WTC11 (cell line): ENCODE data around the gene ZNF598. TPM values are rescaled to one million over a fixed set of nuclear protein-coding genes. Genes with fewer than 3 reads are reported as not detected.
A peak's percentile ranks its signal among the peaks of the same experiment; 100 is the strongest.

ENCODE experiments used
- ATAC-seq: fragments of 200-7000 bp; cut with Tn5 transposase; 2 replicates; pipeline ENCODE4 v1.10.0; 2021; ENCODE audit warnings: mild to moderate bottlenecking, moderate library complexity
- CTCF ChIA-PET: fragments of 300-600 bp; sonication (Branson Sonifier 250); formaldehyde crosslinking; loops from one replicate; lab custom pipeline; 2021; ENCODE audit warnings: antibody characterized with exemption; lab: Charles Lee
- POLR2A ChIA-PET: fragments of 350-600 bp; sonication (Branson Sonifier 250); formaldehyde crosslinking; loops from one replicate; lab custom pipeline; 2021; ENCODE audit warnings: antibody characterized with exemption; lab: Charles Lee
- DNase-seq: peaks from one replicate; pipeline ENCODE4 v3.0.0; 2021; ENCODE audit warnings: low spot score
- H3K27ac Mint-ChIP-seq: 2 replicates; pipeline ENCODE4 v1.8.0; 2021; ENCODE audit warnings: mixed read lengths
- H3K27me3 Mint-ChIP-seq: 2 replicates; pipeline ENCODE4 v1.8.0; 2021; ENCODE audit warnings: low read depth, mild to moderate bottlenecking, moderate library complexity, mixed read lengths
- H3K36me3 Mint-ChIP-seq: 2 replicates; pipeline ENCODE4 v1.8.0; 2021; ENCODE audit warnings: mixed read lengths
- H3K4me1 Mint-ChIP-seq: 2 replicates; pipeline ENCODE4 v1.8.0; 2022; ENCODE audit warnings: mixed read lengths
- H3K4me3 Mint-ChIP-seq: 2 replicates; pipeline ENCODE4 v1.8.0; 2021; ENCODE audit warnings: mild to moderate bottlenecking, moderate library complexity, mixed read lengths
- H3K9me3 Mint-ChIP-seq: 2 replicates; pipeline ENCODE4 v1.8.0; 2021; ENCODE audit warnings: mixed read lengths
- AFF4 ChIP-seq: sonication (generic); formaldehyde crosslinking; IDR thresholded peaks from 2 replicates; pipeline ENCODE4 v1.8.1; 2023; ENCODE audit warnings: mild to moderate bottlenecking, missing genetic modification reagents, borderline replicate concordance
- AR ChIP-seq: fragments of 250-450 bp; sonication (Bioruptor Pico); IDR thresholded peaks from 2 replicates; pipeline ENCODE4 v1.9.0; 2021; ENCODE audit warnings: mild to moderate bottlenecking
- CBFB ChIP-seq: sonication (generic); formaldehyde crosslinking; IDR thresholded peaks from 2 replicates; pipeline ENCODE4 v1.8.1; 2022; ENCODE audit warnings: mild to moderate bottlenecking, low read depth, missing genetic modification reagents
- EMX1 ChIP-seq: fragments of 250-450 bp; sonication (Bioruptor Pico); IDR thresholded peaks from 2 replicates; pipeline ENCODE4 v1.8.0; 2021; ENCODE audit warnings: mild to moderate bottlenecking
- ESRRA ChIP-seq: sonication (generic); formaldehyde crosslinking; IDR thresholded peaks from 2 replicates; pipeline ENCODE4 v1.8.1; 2022; ENCODE audit warnings: mild to moderate bottlenecking, missing genetic modification reagents, borderline replicate concordance
- IRF1 ChIP-seq: sonication (generic); formaldehyde crosslinking; IDR thresholded peaks from 2 replicates; pipeline ENCODE4 v1.8.0; 2023; ENCODE audit warnings: missing genetic modification reagents
- MAX ChIP-seq: sonication (generic); formaldehyde crosslinking; IDR thresholded peaks from 2 replicates; pipeline ENCODE4 v1.8.0; 2022; ENCODE audit warnings: mild to moderate bottlenecking, missing genetic modification reagents
- MLX ChIP-seq: sonication (generic); formaldehyde crosslinking; IDR thresholded peaks from 2 replicates; pipeline ENCODE4 v1.8.1; 2023; ENCODE audit warnings: mild to moderate bottlenecking, missing genetic modification reagents, moderate library complexity
- NFE2L1 ChIP-seq: sonication (generic); formaldehyde crosslinking; IDR thresholded peaks from 2 replicates; pipeline ENCODE4 v1.8.1; 2023; ENCODE audit warnings: missing genetic modification reagents
- NFYB ChIP-seq: sonication (generic); formaldehyde crosslinking; conservative IDR thresholded peaks from 2 replicates; pipeline ENCODE4 v1.8.0; 2022; ENCODE audit warnings: low read depth, missing genetic modification reagents
- NR2C2 ChIP-seq: sonication (generic); formaldehyde crosslinking; IDR thresholded peaks from 2 replicates; pipeline ENCODE4 v1.8.0; 2022; ENCODE audit warnings: mild to moderate bottlenecking, missing genetic modification reagents
- PRDM15 ChIP-seq: sonication (generic); formaldehyde crosslinking; IDR thresholded peaks from 2 replicates; pipeline ENCODE4 v1.8.0; 2022; ENCODE audit warnings: missing genetic modification reagents
- PRRX2 ChIP-seq: fragments of 250-450 bp; sonication (Bioruptor Pico); IDR thresholded peaks from 2 replicates; pipeline ENCODE4 v1.8.0; 2021; ENCODE audit warnings: mild to moderate bottlenecking
- RELA ChIP-seq: sonication (generic); formaldehyde crosslinking; IDR thresholded peaks from 2 replicates; pipeline ENCODE4 v1.8.1; 2022; ENCODE audit warnings: missing genetic modification reagents, mild to moderate bottlenecking, borderline replicate concordance
- RORB ChIP-seq: fragments of 250-450 bp; sonication (Bioruptor Pico); IDR thresholded peaks from 2 replicates; pipeline ENCODE4 v1.9.0; 2021; ENCODE audit warnings: mild to moderate bottlenecking
- SMAD4 ChIP-seq: sonication (generic); formaldehyde crosslinking; IDR thresholded peaks from 2 replicates; pipeline ENCODE4 v1.8.0; 2022; ENCODE audit warnings: mild to moderate bottlenecking, missing genetic modification reagents
- SP1 ChIP-seq: sonication (generic); formaldehyde crosslinking; conservative IDR thresholded peaks from 2 replicates; pipeline ENCODE4 v1.8.1; 2022; ENCODE audit warnings: missing genetic modification reagents
- ZNF121 ChIP-seq: sonication (generic); formaldehyde crosslinking; IDR thresholded peaks from 2 replicates; pipeline ENCODE4 v1.8.0; 2023; ENCODE audit warnings: missing genetic modification reagents
- ZNF232 ChIP-seq: sonication (generic); formaldehyde crosslinking; IDR thresholded peaks from 2 replicates; pipeline ENCODE4 v1.8.0; 2022; ENCODE audit warnings: mild to moderate bottlenecking, missing genetic modification reagents
- total RNA-seq: library from RNA; stranded (reverse); gene quantifications from 3 replicates; pipeline ENCODE4 v1.2.3, GENCODE V29; 2021

Gene ZNF598
- total RNA-seq, 1 experiment from 2014 or later = 66.4 TPM

GRCh38 chr16:1960665-1961630, 48.7 kb downstream of the ZNF598 start (continued):
- TF ChIP-seq MLX (CRISPR knock-in tag) (peak; percentile 17; the same call in 1 of the 2 replicates), NFE2L1 (no peak), PRRX2 (CRISPR knock-in tag) (peak; percentile 97), SP1 (CRISPR knock-in tag) (0 out of 2 replicates have a peak, but pooled peaks have one; percentile 25), EMX1 (CRISPR knock-in tag) (peak; percentile 97), IRF1 (no peak), RELA (CRISPR knock-in tag) (no peak), NR2C2 (no peak), RORB (CRISPR knock-in tag) (no peak), AR (CRISPR knock-in tag) (peak; percentile 95), ESRRA (CRISPR knock-in tag) (no peak), SMAD4 (CRISPR knock-in tag) (peak; percentile 67; the same call in 1 of the 2 replicates), NFYB (CRISPR knock-in tag) (no peak), ZNF121 (CRISPR knock-in tag) (no peak), AFF4 (CRISPR knock-in tag) (no peak), CBFB (CRISPR knock-in tag) (no peak)

GRCh38 chr16:1959269-1960039, 50.2 kb downstream of the ZNF598 start, which contains the start of gene NDUFB10:
Gene NDUFB10 (plus strand): TSS chr16:1959538. CDS start chr16:1959625, 87 bp downstream.
- no peaks in the 10 kb centered on the region for H3K9me3 Mint-ChIP-seq
- peaks cover 6% of the 10 kb centered on the region for H3K27me3 Mint-ChIP-seq
- H3K4me1 Mint-ChIP-seq = peaks cover 34% of the 10 kb centered on the region
- H3K4me3 Mint-ChIP-seq = peak within 1 kb of the TSS; percentile 93
- POLR2A ChIA-PET = interaction anchor here (0.6 to 1.1 kb wide), 2 partner anchors 16 to 23 kb away, joined by 3 to 8 read pairs; no protein-coding TSS in a partner anchor
- ATAC-seq (peak; percentile 34), DNase-seq (peak; percentile 92)
- H3K27ac Mint-ChIP-seq = peak within 1 kb of the TSS; percentile 77
- H3K36me3 Mint-ChIP-seq = peaks cover 33% of the 10 kb centered on the region
- CTCF ChIA-PET = interaction anchor here (0.8 to 1.3 kb wide), 3 partner anchors 13 to 181 kb away, joined by 3 to 6 read pairs (median 3); no protein-coding TSS in a partner anchor
- no peak for TF ChIP-seq PRDM15 (CRISPR knock-in tag)
- peak; percentile 88 for TF ChIP-seq ZNF232 (CRISPR knock-in tag)
- TF ChIP-seq MAX (CRISPR knock-in tag) = peak; percentile 54; the same call in 1 of the 2 replicates
